H1 (cell line): ENCODE results near the gene CA5A. TPM values are rescaled to one million over a fixed set of nuclear protein-coding genes. Genes with fewer than 3 reads are reported as not detected.

ENCODE experiments used
- GABPA ChIP-seq: IDR thresholded peaks from 2 replicates; pipeline ENCODE4 v1.6.1; 2011; ENCODE audit warnings: mild to moderate bottlenecking, low read length, moderate library complexity, borderline replicate concordance; ENCODE audit not compliant: insufficient read depth
- HDAC2 ChIP-seq, 2 experiments: fragments of 300-600 bp in 1 of 2; sonication (generic) in 1 of 2; IDR thresholded peaks; 2 replicates each; pipeline ENCODE4 v1.6.1; 2011 to 2012; ENCODE audit warnings: low read depth in 2 of 2, low read length in 2 of 2, mild to moderate bottlenecking in 2 of 2, moderate library complexity in 2 of 2, borderline replicate concordance in 1 of 2, inconsistent platforms in 1 of 2
- polyA plus RNA-seq, 7 experiments: library from polyadenylated mRNA; depleted of rRNA in 3 of 7; stranded (reverse) in 5 of 7; unstranded in 2 of 7; fragments of >200 nt in 5 of 7; fragments of 200-250 nt in 2 of 7; gene quantifications; 1 replicate in 5 of 7; 2 replicates in 1 of 7; 4 replicates in 1 of 7; pipeline versions ENCODE4 v1.2.1 to v1.2.3, GENCODE V29; 2011 to 2013; ENCODE audit warnings: missing spikeins in 2 of 7, mixed read lengths in 2 of 7
- total RNA-seq: library from RNA; stranded (reverse); fragmentation: NEBNext Ultra II Directional; extraction: Animal tissue kit (Norgen Biotek cat#: 25700); gene quantifications from 2 replicates; pipeline ENCODE4 v1.2.1, GENCODE V29; 2021

The CA5A gene
- total and polyA plus RNA-seq, 2 of the 8 experiments (the other 6 are each of a cell fraction or from before 2014, with no cell fraction given), result not detected

GRCh38 chr16:87968541-87968940 is 32.2 kb upstream of the CA5A start (continued):
- TF ChIP-seq GABPA (no peak), HDAC2 (IDR thresholded peaks at IDR 0.05; ENCODE audit: borderline replicate concordance in 1 of 2, low read depth in 2 of 2, low read length in 2 of 2) (no peak)
